HG03064 (cell line): ENCODE measurements around the gene FJX1.
"Not testable (repeated sequence)": the region's sequence is repeated elsewhere in the genome, so short reads cannot be mapped to it uniquely, and the experiment has no call there.

ENCODE experiments used
- ATAC-seq: cut with Tn5 transposase; IDR thresholded peaks from one replicate; pipeline ENCODE4 v1.9.1; 2021; ENCODE audit warnings: low read depth; ENCODE audit not compliant: unreplicated experiment

Gene FJX1

DNA sequence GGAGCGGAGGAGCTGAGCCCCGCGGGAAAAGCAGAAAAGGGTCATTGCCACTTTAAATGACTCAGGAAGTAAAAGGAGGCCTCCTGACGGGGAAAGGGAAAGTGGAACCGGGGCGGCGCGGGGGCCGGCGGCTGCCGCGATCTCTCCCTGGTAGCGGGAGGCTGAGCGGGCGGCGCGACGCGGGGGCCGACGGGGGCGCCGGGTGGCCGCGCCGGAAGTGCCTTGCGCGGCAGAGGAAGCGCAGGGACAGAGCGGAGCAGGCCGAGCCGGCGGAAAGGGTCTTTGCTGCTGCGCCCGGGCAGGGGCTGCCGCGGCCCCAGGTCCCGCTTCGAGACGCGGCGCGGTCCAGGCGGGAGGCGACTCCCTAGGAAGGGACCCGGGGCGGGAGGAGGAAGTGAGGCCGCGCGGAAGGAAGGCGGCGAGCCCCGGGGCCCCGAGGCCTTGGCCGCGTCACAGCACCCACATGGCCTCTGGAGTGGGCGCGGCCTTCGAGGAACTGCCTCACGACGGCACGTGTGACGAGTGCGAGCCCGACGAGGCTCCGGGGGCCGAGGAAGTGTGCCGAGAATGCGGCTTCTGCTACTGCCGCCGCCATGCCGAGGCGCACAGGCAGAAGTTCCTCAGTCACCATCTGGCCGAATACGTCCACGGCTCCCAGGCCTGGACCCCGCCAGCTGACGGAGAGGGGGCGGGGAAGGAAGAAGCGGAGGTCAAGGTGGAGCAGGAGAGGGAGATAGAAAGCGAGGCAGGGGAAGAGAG, 44.6 kb downstream of the FJX1 start, which contains the start of gene TRIM44:
Gene TRIM44 (plus strand): TSS at position 127 of the 759 bp plus-strand sequence. CDS start 337 bp downstream, at position 464.
- ATAC-seq: peak; percentile 89

DNA sequence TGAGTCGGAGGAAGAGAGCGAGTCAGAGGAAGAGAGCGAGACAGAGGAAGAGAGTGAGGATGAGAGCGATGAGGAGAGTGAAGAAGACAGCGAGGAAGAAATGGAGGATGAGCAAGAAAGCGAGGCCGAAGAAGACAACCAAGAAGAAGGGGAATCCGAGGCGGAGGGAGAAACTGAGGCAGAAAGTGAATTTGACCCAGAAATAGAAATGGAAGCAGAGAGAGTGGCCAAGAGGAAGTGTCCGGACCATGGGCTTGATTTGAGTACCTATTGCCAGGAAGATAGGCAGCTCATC, 45.1 kb downstream of the FJX1 start:
- no peak for ATAC-seq

DNA sequence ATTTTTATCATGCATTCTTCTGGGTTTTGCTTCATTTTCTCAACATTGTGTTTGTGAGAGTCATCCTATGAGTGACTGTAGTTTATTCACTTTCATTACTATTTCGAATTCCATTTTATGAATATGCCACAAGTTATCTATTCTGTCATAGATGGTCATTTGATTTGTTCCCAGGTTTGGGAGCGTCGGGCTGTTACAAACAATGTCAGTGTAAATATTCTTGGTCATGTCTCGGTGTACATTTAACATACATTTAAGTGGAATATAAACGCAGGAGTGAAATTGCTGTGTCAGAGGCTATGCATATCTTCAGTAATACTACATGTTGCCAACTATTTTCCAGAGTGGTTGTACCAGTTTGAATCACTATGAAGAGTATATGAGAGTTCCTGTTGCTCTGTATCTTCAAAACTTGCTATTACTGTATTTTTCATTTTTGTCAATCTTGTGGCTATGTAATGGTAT, 46.7 kb downstream of the FJX1 start:
- no peak for ATAC-seq

DNA sequence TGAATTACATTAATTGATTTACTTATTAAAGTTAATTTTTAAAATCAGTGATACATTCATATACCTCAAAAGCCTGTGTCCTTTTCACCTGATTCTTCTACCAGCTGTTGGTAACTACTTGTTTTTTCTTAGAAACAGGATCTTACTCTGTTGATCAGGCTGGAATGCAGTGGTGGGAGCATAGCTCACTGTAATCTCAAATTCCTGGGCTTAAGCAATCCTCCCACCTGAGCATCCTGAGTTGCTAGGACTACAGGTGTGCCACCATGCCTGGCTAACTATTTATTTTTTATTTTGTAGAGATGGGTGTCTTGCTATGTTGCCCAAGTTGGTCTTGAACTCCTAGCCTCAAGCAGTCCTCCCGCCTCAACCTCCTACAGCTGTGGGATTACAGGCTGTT, 49.0 kb downstream of the FJX1 start:
- ATAC-seq: no peak

DNA sequence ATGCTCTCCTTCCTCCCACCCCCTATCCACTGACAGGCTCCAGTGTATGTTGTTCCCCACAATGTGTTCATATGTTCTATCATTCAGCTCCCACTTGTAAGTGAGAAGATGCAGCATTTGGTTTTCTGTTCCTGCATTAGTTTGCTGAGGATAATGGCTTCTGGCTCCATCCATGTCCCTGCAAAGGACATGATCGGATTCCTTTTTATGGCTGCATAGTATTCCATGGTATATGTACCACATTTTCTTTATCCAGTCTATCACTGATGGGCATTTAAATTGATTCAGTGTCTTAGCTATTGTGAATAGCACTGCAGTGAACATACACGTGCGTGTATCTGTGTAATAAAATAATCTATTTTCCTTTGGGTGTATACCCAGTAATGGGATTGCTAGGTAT, 50.1 kb downstream of the FJX1 start:
- ATAC-seq: not testable (repeated sequence)
